Measurements from ENCODE around the gene GGT5.
"Not testable (repeated sequence)": the region's sequence is repeated elsewhere in the genome, so short reads cannot be mapped to it uniquely, and the experiment has no call there.

The GGT5 gene

DNA sequence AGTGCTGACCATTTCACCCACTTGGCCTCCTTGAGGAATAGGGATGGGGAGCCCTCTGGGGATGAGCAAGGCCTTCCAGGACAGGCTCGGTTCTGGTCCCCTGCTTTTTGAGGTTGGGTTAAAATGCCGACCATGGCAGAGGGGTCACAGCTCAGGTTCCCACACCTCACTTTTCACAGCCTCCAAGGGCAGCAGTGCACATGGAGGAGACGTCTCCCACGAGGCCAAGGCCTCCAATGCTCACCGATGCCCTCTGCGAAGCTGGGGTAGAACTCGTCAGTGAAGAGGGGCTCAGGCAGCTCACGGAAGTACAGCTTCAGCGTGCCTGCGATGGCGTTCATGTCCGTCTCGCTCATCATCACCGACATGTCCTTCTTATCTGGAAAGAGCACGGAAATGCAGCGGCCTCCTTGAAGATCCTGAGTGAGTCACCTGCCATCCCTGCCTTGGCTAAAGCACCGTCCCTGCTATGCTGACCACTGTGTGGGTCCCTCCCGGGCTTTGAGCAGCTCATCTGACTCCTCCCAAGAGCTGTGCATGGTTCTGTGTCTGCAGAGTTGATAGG, 17.4 kb upstream of the GGT5 start:
- not testable (repeated sequence) for DNase-seq

DNA sequence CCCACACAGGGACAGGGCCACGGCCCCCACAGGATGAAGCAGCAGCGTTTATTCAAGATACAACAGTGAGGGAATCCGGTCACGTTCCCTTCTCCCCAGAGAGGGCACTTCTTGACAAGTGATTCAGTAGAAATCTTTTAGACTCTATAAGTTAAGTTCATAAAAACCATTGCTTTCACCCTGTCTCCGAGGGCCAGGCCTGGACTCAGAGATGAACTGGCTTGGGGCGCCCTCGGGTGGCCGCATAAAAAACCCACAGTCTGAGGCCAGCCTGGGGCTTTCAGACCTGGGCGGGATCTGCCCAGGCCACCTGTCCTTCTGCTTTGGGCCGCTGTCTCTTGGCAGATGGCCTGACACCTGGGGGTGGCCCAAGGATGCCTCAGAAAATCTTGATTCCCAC, 14.6 kb upstream of the GGT5 start:
- DNase-seq: peak; percentile 74

DNA sequence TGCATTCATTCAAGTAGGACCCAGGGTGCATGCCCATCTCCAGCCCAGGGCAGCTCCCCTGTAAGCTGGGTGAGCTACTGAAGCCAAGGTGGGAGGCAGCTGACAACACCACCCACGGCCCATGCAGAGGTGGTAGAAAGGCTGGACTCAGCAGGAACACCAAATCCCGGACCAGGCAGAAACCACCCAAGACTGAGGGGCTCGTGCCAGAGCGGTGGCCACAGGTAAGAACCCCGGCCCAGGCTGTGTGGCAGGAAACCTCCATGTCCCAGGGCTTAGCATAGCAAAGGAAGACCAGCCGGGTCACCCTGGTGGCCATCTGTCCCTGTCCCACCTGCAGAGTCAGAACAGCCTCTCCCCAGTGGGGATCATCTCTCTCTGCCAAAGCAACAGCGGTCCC, 11.9 kb upstream of the GGT5 start:
- DNase-seq: not testable (repeated sequence)

DNA sequence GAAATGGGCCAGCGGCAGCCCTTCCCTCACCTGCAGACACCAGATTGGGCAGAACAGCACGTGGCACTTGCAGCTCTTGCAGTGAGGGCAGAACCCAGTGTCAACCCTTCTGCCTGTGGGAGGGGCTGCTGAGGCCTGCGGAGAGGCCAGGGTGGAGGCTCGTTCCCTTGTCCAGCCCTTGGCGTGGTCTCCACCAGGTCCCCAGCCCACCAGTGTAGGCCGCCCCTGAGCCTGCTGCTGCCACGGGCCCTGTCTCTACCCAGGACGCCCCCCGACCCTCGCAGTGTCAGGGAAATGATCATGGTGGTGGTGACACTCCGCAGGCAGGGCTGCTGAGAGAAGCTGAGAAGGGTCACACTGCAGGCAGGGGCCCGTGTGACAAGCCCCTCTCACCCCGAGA, 11.3 kb upstream of the GGT5 start:
- DNase-seq: not testable (repeated sequence)

DNA sequence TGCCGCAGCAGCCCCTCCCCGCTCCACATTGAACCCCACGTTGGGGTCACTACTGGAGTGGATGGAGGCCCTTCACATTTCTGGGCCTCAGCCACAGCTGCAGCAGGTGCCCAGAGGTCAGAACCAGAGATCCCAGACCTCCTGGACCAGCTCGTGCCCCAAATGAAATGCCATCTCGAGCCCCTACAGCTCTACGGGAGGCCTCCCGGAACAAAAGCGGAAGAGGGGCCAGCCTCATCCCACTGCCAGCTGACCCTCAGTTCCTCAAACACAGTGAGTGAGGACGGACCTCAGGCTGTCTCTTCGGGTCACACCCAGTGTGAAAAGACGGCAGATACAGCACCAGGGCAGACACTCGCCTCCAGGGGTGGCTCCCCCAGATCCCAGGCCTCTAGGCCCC, 8.2 kb upstream of the GGT5 start:
- not testable (repeated sequence) for DNase-seq

DNA sequence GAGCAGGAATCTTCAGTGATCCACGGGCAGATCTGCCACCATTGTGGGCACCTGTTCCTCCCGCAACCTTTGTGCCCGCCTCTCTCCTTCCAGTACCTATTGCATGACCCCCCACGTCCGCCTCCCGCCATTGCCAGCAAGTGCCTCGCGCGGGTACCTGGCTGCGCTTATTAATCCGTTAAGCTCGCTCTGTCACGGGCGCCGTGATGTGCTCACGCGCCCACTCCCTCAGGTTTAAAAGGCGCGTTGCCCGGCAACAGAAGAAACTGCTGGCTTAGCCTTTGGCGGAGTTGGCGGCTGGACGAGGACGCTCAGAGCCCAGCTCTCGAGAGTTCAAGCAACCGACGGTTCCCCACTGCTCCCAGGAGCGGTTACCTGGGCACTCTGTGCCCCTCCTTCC, 6.4 kb upstream of the GGT5 start:
- not testable (repeated sequence) for DNase-seq

DNA sequence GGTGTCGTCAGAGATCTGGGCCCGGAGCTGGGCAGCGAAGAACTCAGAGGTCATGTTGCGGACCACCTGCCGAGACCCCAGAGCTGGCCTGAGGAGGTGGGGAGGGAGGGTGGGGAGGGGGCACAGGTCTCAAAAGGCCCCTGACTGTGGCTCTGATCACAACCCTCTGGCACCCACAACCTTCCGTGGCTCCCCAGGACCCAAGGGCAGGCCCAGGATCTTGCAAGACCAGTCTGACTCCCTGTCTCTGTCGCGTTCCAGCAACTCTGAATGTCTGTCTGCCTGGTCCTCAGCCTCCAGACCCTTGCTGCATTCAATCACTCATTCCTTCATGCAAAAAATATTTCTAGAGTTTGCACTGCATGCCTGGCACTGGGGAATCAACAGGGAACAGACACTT, 4.5 kb upstream of the GGT5 start:
- not testable (repeated sequence) for DNase-seq

DNA sequence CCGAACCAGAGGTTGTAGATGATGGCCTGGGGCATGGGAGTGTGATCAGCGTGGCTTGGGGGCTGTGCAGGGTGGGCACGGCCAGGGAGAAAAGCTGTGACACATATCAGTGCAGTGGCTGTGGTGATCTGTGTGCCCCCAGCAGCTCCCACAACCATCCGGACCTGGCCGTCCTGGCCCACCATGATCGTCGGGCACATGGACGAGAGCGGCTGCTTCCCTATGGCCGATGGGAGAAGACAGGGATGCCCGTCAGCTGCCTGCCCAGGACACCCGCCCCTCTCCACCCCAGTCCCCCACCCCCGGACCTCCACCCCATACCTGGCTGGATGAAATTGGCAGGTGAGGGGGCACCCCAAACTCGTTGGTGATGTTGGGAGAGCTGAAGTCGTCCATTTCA, 3.7 kb upstream of the GGT5 start:
- DNase-seq: not testable (repeated sequence)

DNA sequence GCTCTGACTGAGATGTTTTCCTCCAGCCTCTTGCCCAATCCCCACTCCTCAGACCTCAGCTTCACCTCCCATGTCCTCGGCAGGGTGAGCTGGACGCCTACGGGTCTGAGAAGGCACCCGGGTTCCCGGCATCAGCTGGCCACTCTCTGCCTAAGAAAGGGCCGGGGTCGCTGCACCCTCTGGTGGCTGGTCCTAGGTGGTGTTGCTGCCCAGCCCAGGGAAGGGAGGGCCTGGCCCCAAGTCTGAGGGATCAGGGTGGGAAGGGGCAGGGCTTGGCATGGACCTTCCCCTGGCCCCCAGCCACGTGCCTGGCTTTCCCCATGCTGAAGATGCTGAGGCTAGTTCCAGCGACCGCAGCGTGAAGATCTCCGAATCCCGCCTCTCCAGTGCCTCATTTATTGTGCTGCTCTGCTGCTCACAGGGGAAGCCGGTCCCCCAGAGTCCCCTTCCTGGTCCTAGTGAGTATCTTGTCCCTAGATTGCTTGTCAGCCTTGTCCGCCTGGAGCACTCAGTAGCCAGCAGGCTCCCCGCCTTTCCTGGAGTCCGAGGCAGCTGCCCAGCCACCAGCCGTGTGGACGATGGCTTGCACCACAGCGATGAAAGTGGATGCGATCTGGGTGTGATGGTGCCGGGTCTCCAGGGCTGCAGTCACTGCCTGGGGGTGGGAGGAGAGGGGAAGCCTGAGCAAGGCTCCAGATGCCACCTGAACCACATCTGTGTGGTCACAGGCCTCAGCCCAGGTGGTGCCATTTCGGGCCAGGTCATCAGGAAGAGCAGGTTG, 2.9 kb upstream of the GGT5 start:
- DNase-seq: peak; percentile 60

DNA sequence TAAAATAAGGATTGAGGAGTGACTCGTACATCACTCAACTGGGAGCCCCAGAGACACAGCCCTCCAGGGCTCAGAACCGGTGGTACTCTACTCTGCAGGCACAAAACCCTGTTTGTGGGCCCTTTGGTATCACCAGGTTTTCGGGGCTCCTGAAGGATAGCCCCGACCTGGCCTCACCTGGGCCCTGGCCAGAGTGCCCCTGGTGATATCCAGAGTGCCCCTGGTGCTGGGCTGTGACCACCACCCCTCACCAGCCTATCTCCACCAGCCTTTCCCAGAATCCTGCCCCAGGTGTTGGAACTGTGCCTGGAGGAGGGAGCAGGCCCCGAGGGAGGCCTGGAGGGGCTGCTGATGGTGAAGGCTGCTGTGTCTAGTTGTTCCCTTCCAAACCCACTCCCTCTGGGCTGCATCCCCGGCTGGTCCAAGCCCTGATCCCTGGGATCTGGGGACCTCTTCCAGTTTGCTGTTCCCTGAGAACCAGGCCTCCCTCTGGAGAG, 2.2 kb upstream of the GGT5 start:
- DNase-seq: no peak

DNA sequence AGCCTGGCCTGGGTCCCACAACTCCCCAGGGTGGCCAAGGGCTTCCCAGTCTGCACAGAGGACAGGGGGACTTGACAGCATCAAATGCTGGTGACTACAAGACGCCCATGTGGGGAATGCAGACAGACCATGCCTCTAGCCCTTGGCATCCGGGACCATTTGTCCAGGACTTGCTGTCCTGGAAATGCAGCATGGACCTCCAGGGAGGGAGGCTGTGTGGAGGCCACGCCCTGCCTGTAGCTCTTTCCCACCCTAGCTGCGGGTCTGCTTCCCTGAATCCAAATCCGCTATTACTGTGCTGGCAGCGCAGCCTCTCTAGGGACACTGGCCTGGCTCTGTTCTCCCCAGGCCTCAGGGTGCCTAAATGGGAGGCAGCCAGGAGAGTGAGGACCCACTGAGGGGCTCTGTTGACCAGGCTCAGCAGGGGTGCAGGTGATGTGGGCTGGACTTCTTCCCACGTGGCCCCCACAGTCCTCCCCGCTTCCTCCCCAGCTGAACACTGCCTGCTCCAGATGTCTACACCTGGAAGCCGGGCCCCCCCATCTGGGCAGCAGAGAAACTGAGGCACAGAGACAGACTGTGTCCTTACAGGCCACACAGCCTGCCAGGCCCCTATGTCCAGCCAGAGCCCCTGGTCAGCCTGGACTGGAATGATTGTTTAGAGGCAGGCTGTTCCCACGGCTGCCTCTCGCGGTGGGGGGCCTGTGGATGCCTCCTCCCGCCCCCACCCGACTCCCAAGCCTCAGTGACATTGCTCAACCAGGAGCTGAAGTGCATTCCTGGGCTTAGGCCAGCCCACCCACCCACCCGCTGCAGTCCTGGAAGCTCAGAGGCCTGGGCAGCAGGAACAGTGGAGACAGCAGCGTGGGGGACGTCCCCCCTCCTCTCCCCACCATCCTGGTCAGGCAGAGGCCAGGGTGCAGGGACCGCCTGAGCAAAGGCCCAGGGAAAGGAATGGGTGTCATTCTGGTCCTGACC, 991 bp upstream of the GGT5 start:
- DNase-seq: not testable (repeated sequence)

DNA sequence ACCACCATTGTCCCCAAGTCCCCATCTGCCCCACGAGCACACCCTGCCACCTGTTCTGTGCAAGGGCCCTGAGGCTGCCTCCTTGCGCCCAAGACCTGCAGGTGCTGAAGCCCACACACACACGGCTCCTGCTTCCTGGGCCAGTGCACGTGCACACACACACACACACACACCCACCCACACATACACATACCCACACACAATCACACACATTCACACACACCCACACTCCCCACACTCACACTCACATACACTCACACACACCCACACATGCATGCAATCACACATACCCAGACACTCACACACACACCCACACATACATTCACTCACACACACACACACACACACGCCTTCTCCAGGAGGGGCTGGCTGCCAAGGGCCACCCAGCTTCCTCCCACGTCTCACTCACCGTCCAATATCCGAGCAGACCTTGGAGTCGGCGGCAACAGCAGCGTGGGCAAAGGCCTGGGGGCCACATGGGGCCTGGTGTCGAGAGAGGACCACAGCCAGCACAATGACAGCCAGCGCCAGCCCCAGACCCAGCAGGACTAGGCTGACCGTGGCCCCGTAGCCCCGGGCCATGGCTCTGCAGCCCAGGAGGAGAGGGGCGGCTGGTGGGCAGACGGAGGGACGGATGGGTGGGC, 616 bp downstream of the GGT5 start:
- DNase-seq: no peak

DNA sequence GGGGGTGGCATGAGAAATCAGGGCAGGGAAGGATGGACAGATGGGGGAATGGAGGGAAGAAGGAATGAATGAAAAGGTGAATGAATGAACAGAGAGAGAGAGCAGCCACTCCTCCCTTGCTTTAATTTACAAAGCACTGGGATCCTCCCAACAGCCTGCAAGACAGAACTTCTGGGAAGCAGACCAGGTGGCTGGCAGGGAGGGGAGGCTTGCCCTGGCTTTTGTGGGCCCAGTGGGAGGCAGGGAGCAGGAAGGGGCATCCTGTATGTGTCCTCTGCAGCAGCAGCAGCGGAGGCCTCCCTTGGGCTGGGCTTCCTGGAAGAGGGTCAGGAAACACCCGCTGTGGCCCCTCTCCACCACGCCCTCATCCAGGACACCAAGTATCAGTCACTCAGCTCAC, 1.5 kb downstream of the GGT5 start:
- not testable (repeated sequence) for DNase-seq

DNA sequence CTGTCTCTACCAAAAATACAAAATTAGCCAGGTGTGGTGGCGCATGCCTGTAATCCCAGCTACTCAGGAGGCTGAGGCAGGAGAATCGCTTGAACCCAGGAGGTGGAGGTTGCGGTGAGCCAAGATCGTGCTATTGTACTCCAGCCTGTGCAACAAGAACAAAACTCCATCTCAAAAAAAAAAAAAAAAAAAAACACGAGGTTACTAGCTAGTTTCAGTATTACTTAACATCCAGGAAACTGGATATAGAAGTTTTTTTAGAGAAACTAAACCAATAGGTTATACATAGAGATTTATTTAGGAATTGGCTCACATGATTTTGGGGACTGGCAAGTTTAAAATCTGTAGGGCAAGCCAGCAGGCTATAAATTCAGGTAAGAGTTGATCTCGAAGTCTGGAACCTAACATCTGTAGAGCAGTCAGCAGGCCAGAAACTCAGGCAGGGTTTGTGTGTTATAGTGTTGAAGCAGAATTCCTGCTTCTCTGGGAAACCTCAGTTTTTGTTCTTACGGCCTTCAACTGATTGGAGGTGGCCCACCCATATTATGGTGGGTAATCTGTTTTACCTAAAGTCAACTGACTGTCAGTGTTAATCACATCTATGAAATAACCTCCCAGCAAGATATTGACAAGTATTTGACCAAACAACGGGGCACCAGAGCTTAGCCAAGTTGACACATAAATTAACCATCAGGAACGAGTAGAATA, 3.7 kb downstream of the GGT5 start:
- not testable (repeated sequence) for DNase-seq

DNA sequence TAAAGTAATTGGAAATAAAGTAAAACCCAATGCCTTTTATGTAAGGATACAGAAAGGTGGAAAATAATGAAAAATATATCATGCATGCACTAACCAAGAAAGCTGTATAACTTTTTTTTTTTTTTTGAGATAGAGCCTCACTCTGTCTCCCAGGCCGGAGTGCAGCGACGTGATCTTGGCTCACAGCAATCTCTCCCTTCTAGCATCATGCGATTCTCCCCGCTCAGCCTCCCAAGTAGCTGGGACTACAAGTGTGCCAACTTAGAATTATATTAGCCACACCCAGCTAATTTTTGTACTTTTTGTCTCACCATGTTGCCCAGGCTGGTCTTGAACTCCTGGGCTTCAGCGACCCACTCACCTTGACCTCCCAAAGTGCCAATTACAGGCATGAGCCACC, 4.5 kb downstream of the GGT5 start:
- no peak for DNase-seq

DNA sequence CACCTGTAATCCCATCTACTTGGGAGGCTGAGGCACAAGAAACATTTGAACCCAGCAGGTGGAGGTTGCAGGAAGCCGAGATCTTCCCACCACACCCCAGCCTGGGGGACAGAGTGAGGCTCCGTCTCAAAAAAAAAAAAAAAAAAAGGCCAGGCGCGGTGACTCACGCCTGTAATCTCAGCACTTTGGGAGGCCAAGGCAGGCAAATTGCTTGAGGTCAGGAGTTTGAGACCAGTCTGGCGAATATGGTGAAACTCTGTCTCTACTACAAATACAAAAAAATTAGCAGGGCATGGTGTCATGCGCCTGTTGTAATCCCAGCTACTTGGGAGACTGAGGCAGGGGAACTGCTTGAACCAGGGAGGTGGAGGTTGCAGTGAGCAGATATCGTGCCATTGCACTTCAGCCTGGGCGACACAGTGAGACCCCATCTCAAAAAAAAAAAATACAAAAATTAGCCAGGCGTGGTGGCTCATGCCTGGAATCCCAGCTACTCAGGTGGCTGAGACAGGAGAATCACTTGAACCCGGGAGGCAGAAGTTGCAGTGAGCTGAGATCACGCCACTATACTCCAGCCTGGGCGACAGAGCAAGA, 6.7 kb downstream of the GGT5 start:
- DNase-seq: not testable (repeated sequence)

DNA sequence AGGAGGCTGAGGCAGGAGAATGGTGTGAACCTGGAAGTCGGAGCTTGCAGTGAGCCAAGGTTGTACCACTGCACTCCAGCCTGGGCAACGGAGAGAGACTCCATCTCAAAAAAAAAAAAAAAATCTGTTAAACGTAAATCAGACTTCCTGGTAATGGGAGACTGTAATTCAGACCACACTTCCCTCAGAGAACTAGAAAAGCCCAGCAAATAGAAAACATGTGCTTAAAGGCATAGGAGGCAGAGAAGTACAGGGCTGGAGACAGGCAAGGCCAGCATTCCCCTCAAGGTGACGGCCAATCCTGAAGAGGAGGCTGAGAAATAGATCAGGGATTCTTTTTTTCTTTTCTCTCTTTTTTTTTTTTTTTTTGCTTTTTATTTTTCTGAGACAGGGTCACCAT, 8.2 kb downstream of the GGT5 start:
- no peak for DNase-seq

DNA sequence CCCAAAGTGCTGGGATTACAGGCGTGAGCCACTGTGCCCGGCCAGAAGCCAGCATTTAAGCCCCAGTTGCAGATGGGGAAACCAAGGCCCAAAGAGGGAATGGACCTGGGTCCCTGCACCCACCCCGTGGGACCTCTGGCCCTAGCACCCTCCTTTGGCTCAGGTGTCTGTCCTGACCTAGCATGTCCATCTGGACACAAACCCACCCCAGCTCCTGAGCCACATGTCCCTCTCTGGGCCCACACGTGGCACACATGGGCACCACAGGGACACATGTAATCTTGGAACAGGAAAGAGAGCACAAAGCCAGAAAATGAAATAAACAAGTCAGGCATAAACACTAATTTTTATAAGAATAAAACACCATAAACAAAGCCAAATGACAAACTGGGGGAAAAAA, 9.6 kb downstream of the GGT5 start:
- DNase-seq: no peak

DNA sequence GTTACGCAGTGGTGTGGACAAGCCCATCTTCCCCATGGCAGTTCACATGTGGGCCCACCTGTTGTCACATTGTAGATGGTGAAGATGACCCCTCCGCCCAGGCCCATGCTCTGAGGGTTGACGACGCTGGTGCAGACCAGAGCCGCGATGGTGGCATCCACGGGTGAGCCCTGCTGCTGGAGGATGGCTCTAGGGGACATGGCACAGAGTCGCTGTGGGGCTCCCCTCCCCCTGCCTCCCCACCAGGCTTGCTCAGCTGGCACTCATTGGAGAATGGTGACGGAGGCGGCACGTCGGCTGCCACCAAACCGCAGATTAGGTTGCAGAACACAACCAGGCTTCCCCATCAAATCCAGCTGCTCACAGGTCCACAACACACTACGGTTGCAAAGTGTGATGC, 11.1 kb downstream of the GGT5 start:
- no peak for DNase-seq

DNA sequence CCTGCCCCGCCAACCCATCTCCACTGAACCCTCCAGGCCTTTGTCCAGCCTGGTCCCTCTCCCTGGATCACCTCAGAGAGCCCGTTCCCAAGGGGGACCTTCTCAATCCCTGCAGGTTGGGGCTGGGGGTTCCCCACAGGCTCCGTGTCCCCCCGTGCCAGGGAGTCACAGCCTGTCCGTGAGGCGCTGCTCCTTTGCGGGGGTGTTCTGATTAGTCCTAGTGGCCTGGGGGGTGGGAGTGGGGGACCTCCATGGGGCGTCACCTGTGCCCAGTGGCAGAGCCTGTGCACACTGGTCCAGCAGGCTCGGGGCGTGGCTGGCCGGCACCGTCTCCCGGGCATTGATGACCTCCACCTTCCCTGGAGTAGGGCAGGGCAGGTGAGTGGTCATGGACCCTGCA, 11.6 kb downstream of the GGT5 start:
- no peak for DNase-seq

DNA sequence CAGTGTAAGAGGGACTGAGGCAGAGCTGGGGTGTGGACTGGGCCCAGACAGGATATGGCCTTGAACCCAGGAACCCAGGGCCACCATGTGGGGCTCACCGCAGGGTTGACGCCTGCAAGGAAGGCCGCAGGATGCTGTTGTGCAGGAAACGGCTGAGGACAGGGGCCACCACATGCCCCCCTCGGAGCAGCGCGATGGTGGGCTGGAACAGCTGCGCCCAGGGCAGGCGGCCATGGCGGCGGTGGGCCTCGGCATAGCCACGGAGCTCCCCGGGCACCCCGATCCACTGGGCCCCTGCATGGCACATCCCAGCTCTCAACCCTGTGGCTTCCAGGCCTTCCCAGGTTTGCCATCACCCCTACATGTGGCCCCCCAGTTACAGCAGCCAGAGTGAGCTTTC, 12.2 kb downstream of the GGT5 start:
- no peak for DNase-seq

DNA sequence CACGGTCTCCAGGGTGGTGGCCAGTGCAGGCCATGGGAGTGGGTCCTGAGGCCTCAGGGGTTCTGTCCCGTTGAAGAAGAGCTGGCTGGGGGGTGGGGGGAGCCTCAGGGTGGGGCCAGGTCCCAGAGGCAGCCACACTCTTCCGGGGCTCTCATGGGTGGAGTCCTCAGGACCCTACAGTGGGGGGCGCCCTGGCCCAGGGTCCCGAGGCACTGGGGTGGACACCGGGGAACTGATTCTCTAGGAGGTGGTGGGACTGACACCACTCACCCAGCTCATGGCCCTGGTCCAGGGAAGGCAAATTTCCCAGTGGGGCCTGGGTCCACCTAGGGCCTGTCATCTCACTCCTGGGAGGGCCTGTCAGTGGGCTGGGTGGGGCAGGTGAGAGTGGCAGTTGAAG, 12.8 kb downstream of the GGT5 start:
- DNase-seq: no peak

Measured in DMS53 (cell line).